Sigmoid colon (tissue), 4 donors: ENCODE measurements around the gene IL1RAPL2.

ENCODE experiments used
- CTCF ChIP-seq, 4 experiments: fragments of 450-650 bp in 3 of 4; fragments of 200-600 bp in 1 of 4; IDR thresholded peaks; one replicate each; pipeline ENCODE4 v1.5.1; 2016 to 2019; ENCODE audit warnings: antibody characterized with exemption in 4 of 4, mild to moderate bottlenecking in 3 of 4, moderate library complexity in 2 of 4
- EP300 ChIP-seq, 4 donors: sonication (generic); formaldehyde crosslinking; IDR thresholded peaks; one replicate each; pipeline ENCODE4 v1.6.1; 2017; ENCODE audit warnings: antibody characterized with exemption in 4 of 4
- POLR2A ChIP-seq, 2 donors: fragments of 450-650 bp; IDR thresholded peaks; one replicate each; pipeline ENCODE4 v1.6.1; 2016; ENCODE audit warnings: antibody characterized with exemption in 2 of 2, mild to moderate bottlenecking in 2 of 2, moderate library complexity in 2 of 2
- POLR2AphosphoS5 ChIP-seq, 4 donors: sonication (generic); formaldehyde crosslinking; IDR thresholded peaks; one replicate each; pipeline ENCODE4 v1.6.1; 2017; ENCODE audit warnings: antibody characterized with exemption in 4 of 4

DNA sequence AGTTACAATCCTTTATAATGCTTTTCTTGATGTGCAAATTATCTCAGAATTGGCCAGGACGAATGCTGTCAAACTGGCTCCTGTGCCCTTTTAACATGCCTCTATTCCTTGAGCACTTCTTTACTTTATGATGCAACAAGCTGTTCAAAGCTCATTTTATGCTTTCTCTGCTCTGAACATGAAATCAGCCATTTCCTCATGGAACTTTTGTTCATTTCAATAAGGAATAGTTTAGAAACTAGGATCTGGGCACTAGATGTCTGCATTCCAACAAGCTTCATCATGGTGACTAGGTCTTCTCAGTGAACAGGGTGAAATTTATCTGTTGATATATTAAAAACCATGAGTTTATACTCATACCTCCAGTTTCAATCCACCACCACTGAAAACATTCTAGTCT, 741.8 kb downstream of the IL1RAPL2 start:
- TF ChIP-seq CTCF (IDR thresholded peaks at IDR 0.05) (no peak), EP300 (IDR thresholded peaks at IDR 0.05) (no peak), POLR2AphosphoS5 (IDR thresholded peaks at IDR 0.05) (no peak), POLR2A (IDR thresholded peaks at IDR 0.05) (no peak)
